GM04503 (cell line): Measurements from ENCODE around the gene WDR75.
"Not testable (repeated sequence)": the region's sequence is repeated elsewhere in the genome, so short reads cannot be mapped to it uniquely, and the experiment has no call there.

Experiments
- DNase-seq: peaks from one replicate; pipeline ENCODE4 v3.0.0-alpha.2; 2012; ENCODE audit warnings: low read depth

WDR75 gene

GRCh38 chr2:189440947-189441708 is at the start of gene WDR75:
Gene WDR75 (plus strand): TSS chr2:189441474. CDS start chr2:189441493, 19 bp downstream.
- peak; percentile 86 for DNase-seq

- DNase-seq: peak; percentile 98
These were observed 47.7 kb upstream of the WDR75 start for GRCh38 chr2:189393440-189394111.

- DNase-seq: no peak
These were observed 46.7 kb upstream of the WDR75 start for GRCh38 chr2:189394525-189394924.

- peak; percentile 39 for DNase-seq
These were observed 38.3 kb upstream of the WDR75 start for GRCh38 chr2:189402932-189403331.

- no peak for DNase-seq
These were observed 34.6 kb upstream of the WDR75 start for GRCh38 chr2:189406586-189407233.

- peak; percentile 55 for DNase-seq
These were observed 33.7 kb upstream of the WDR75 start for GRCh38 chr2:189407281-189408209.

- DNase-seq: no peak
These were observed 33.0 kb upstream of the WDR75 start for GRCh38 chr2:189408294-189408693.

- no peak for DNase-seq
These were observed 32.1 kb upstream of the WDR75 start for GRCh38 chr2:189409131-189409530.

- no peak for DNase-seq
These were observed 31.6 kb upstream of the WDR75 start for GRCh38 chr2:189409647-189410046.

- DNase-seq: peak; percentile 78
These were observed 29.4 kb upstream of the WDR75 start for GRCh38 chr2:189411860-189412259.

- no peak for DNase-seq
These were observed 28.8 kb upstream of the WDR75 start for GRCh38 chr2:189412330-189412953.

- DNase-seq: no peak
These were observed 28.0 kb upstream of the WDR75 start for GRCh38 chr2:189413249-189413648.

GRCh38 chr2:189421644-189422043 is 19.6 kb upstream of the WDR75 start:
- DNase-seq: peak; percentile 33

GRCh38 chr2:189424961-189425360 is 16.3 kb upstream of the WDR75 start:
- no peak for DNase-seq

- no peak for DNase-seq
These were observed 15.6 kb upstream of the WDR75 start for GRCh38 chr2:189425676-189426075.

GRCh38 chr2:189426886-189427285 is 14.4 kb upstream of the WDR75 start:
- no peak for DNase-seq

- no peak for DNase-seq
These were observed 13.4 kb upstream of the WDR75 start for GRCh38 chr2:189427872-189428271.

GRCh38 chr2:189430448-189430847 is 10.8 kb upstream of the WDR75 start:
- not testable (repeated sequence) for DNase-seq

GRCh38 chr2:189435803-189436202 is 5.5 kb upstream of the WDR75 start:
- not testable (repeated sequence) for DNase-seq

GRCh38 chr2:189437926-189438325 is 3.3 kb upstream of the WDR75 start:
- DNase-seq: no peak

GRCh38 chr2:189439342-189439741 is 1.9 kb upstream of the WDR75 start:
- DNase-seq: no peak

GRCh38 chr2:189440644-189440946 is 679 bp upstream of the WDR75 start:
- no peak for DNase-seq
